Kidney (tissue), 14 donors: Measurements from ENCODE around the gene POLD1. TPM values are rescaled to one million over a fixed set of nuclear protein-coding genes. Genes with fewer than 3 reads are reported as not detected.

ENCODE experiments used
- DNase-seq, 5 donors: peaks; one replicate each; pipeline ENCODE4 v3.0.0-alpha.2; 2013 to 2020
- FAIRE-seq: peaks from 2 replicates; lab custom pipeline; 2012; peaks lifted over from hg19 to GRCh38; lab: Jason Lieb, UNC
- H3K27ac ChIP-seq, 2 donors: one replicate each; pipeline ENCODE4 v1.7.0; 2013; ENCODE audit warnings: low read depth in 2 of 2, low read length in 2 of 2, inconsistent platforms in 1 of 2
- H3K27me3 ChIP-seq: one replicate; pipeline ENCODE4 v1.7.1; 2013; ENCODE audit warnings: low read length, inconsistent platforms; ENCODE audit not compliant: control insufficient read depth, insufficient read depth
- H3K36me3 ChIP-seq, 3 donors: one replicate each; pipeline versions ENCODE4 v1.7.0 to v1.7.1; 2013; ENCODE audit warnings: low read length in 3 of 3, control low read depth in 1 of 3, inconsistent platforms in 1 of 3; ENCODE audit not compliant: insufficient read depth in 3 of 3, control insufficient read depth in 2 of 3
- H3K4me1 ChIP-seq, 3 donors: one replicate each; pipeline versions ENCODE4 v1.7.0 to v1.7.1; 2013; ENCODE audit warnings: low read length in 3 of 3, inconsistent platforms in 1 of 3, low read depth in 1 of 3; ENCODE audit not compliant: control insufficient read depth in 2 of 3, insufficient read depth in 2 of 3
- H3K4me3 ChIP-seq, 3 donors: one replicate each; pipeline versions ENCODE4 v1.7.0 to v1.8.1; 2013; ENCODE audit warnings: low read length in 3 of 3, control low read depth in 1 of 3, inconsistent platforms in 1 of 3
- H3K9ac ChIP-seq, 3 donors: one replicate each; pipeline versions ENCODE4 v1.7.0 to v1.7.1; 2013; ENCODE audit warnings: low read length in 3 of 3, control low read depth in 1 of 3, inconsistent platforms in 1 of 3
- H3K9me3 ChIP-seq, 3 donors: one replicate each; pipeline versions ENCODE4 v1.7.0 to v1.7.1; 2013; ENCODE audit warnings: low read length in 3 of 3, control low read depth in 1 of 3, inconsistent platforms in 1 of 3; ENCODE audit not compliant: control insufficient read depth in 2 of 3, insufficient read depth in 1 of 3
- CTCF ChIP-seq: IDR thresholded peaks from 3 replicates; pipeline ENCODE4 v1.5.1; 2012; ENCODE audit warnings: mild to moderate bottlenecking, moderate library complexity, borderline replicate concordance; ENCODE audit not compliant: insufficient read depth; ENCODE audit errors: extremely low read depth
- intact Hi-C: fragments of 100-400 bp; cut with DNase I; formaldehyde crosslinking; loops from one replicate; pipeline ENCODE4 v1.11.1; 2022
- polyA plus RNA-seq: library from polyadenylated mRNA; stranded (reverse); fragments of 350-450 nt; fragmentation: Illumina TruSeq; extraction: RNeasy Lipid Tissue Mini Kit (QIAGEN cat#74804); gene quantifications from one replicate; pipeline ENCODE4 v1.2.3, GENCODE V29; 2014; ENCODE audit warnings: low read depth, low replicate concordance; ENCODE audit not compliant: insufficient read depth
- total RNA-seq: library from RNA; stranded (reverse); fragmentation: NEBNext Ultra II Directional; extraction: Animal tissue kit (Norgen Biotek cat#: 25700); gene quantifications from one replicate; pipeline ENCODE4 v1.2.1, GENCODE V29; 2021
- donor health status: control.
- donor health status: control.
- donor health status: control.
- donor health status: control.
- donor health status: control.
- donor health status: DM: yes; HTN: yes; CAD: no.
- donor health status: Normal renal cell carcinoma (clear cell type).

Gene POLD1
- total and polyA plus RNA-seq, 2 donors from 2014 or later, result 17.8 to 22.1 TPM

GRCh38 chr19:50455992-50456391, 71.8 kb downstream of the POLD1 start:
- Histone ChIP-seq H3K4me1 (no peaks in the 10 kb centered on the region), H3K27ac (no peak overlapping the region), H3K4me3 (no peak overlapping the region), H3K9ac (no peak overlapping the region), H3K36me3 (no peaks in the 10 kb centered on the region), H3K9me3 (no peaks in the 10 kb centered on the region), H3K27me3 (no peaks in the 10 kb centered on the region)
- intact Hi-C loops, result no loop called here
- DNase-seq, result no peak
- FAIRE-seq, result no peak
- TF ChIP-seq CTCF, result no peak

GRCh38 chr19:50457300-50457699, 73.2 kb downstream of the POLD1 start:
- no peak overlapping the region for H3K27ac ChIP-seq
- H3K9ac ChIP-seq, result no peak overlapping the region
- no peaks in the 10 kb centered on the region for H3K4me1 ChIP-seq
- DNase-seq (no peak), FAIRE-seq (no peak)
- intact Hi-C loops, result no loop called here
- H3K36me3 ChIP-seq, result no peaks in the 10 kb centered on the region
- H3K4me3 ChIP-seq, result no peak overlapping the region
- no peak for TF ChIP-seq CTCF
- no peaks in the 10 kb centered on the region for H3K27me3 ChIP-seq
- H3K9me3 ChIP-seq, result no peaks in the 10 kb centered on the region

- intact Hi-C loops, result no loop called here
- FAIRE-seq, result no peak
Observed at GRCh38 chr19:50458396-50459066, 74.4 kb downstream of the POLD1 start.

More at GRCh38 chr19:50458396-50459066, 74.4 kb downstream of the POLD1 start:
- Histone ChIP-seq H3K4me1 (no peaks in the 10 kb centered on the region), H3K9me3 (no peaks in the 10 kb centered on the region), H3K9ac (no peak overlapping the region), H3K27me3 (no peaks in the 10 kb centered on the region), H3K4me3 (no peak overlapping the region), H3K27ac (no peak overlapping the region), H3K36me3 (no peaks in the 10 kb centered on the region)
- TF ChIP-seq CTCF, result no peak
- peak in 3 of 5 donors; percentile 22 to 45 (median 27) for DNase-seq
